DND-41 (cell line): ENCODE results near the gene DPYSL3.
A peak's percentile ranks its signal among the peaks of the same experiment; 100 is the strongest.

Source experiments
- CTCF ChIP-seq: IDR thresholded peaks from 2 replicates; pipeline ENCODE4 v1.5.1; 2012; ENCODE audit warnings: borderline replicate concordance, low read length, moderate library complexity, mild to moderate bottlenecking; ENCODE audit not compliant: poor library complexity, severe bottlenecking; ENCODE audit errors: extremely low read depth
- EZH2 ChIP-seq: IDR thresholded peaks from 3 replicates; pipeline ENCODE4 v1.6.1; 2012; ENCODE audit warnings: borderline replicate concordance, low read depth, mild to moderate bottlenecking, moderate library complexity, low read length, inconsistent platforms; ENCODE audit not compliant: severe bottlenecking

DNA sequence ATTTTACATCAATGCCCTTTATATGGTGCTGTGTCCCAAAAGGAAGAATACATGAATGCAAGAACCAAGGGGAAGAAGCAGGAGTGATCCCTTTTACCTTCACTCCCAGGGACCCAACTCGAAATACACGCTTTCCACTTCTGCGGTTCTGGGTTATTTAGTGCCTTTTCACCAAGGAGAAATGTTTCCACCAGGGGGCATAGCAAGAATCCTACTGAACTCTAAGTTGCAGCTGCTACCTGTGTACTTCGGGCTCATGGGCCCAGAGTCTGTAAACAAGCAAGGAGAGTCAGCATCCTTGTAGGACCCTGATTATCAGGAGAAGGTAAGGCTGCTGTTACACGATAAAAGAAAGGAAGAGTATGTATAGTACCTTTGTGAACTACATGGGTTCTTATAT is 45.7 kb downstream of the DPYSL3 start:
- TF ChIP-seq CTCF (peak; percentile 26), EZH2 (no peak)
